NCI-H2196 (cell line): Measurements from ENCODE around the gene ARPC1B.
"Not testable (repeated sequence)": the region's sequence is repeated elsewhere in the genome, so short reads cannot be mapped to it uniquely, and the experiment has no call there.

Experiments used
- DNase-seq: peaks from one replicate; lab custom pipeline; 2025; ENCODE audit not compliant: unreplicated experiment; lab: John Stamatoyannopoulos, UW

Gene ARPC1B

DNA sequence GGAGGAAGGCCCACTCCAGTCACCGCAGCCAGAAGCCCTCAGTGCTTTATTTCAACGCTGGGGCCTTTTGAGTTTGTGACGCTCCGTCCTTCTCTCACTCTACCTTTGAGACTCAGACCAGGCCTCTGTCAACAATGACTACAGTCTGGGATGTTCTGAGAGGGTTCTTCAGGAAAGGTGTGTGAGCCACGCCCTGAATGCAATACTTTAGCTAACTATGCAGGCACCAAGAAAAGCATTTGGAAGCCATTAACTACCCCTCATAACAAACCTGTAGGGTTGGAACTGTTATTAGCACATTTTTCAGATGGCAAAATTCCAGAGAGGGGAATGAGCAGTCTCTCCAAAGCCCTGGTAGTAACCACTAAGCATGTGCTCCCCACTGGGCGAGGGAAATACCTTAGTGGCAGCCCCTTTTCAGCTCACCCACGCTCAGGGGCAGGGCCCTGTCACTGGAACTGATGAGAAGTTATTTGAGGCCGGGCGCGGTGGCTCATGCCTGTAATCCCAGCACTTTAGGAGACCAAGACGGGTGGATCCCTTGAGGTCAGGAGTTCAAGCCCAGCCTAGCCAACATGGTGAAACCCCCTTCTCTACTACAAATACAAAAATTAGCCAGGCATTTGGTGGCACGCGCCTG lies 5.7 kb upstream of the ARPC1B start:
- DNase-seq = no peak

DNA sequence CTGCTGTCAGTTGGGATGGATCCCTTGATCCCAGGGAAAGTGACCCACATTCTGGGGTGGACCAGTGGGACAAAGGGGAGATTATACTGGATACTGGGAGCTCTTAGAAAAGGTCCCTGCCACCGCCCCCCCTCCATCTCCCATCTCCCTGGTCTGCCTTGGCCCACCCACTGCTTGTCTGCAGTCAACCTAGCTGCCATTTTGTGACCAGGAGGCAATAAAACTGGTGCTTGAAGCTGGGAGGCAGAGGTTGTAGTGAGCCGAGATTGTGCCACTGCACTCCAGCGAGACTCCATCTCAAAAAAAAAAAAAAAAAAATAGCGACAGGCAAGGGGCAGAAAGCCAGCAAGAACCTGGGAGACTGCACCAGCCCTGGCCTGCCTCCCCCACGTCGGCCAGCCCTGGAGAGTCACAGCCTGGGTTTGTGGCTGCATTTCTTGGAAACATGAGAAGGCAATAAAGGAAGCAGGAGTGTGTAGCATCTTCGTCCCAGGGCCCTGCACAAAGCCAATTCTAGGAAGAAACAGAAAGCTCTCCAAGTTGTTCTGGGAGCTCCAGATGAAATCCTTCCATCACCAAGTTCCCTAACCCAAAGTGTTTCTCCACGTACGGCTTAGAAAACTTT lies 4.7 kb upstream of the ARPC1B start:
- no peak for DNase-seq

DNA sequence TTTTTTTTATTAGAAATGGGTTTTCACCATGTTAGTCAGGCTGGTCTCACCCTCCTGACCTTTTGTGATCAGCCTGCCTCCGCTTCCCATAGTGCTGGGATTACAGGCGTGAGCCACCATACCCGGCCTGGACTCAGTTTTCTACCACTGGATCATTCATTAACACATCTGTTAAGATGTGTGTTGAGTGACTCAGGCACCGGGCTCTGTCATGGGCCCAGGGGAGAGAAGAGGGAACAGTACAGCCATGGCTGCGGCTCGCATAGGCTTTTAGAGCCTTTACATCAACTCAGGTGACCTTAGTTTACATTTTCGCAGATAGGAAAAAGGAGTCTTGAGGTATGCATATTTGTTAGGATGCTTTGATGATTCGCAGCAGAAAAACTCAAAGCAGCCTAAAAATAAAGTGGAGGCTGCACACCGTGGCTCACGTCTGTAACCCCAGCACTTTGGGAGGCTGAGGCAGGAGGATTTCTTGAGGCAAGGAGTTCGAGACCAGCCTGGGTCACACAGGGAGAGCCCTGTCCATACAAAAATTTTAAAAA lies 3.1 kb upstream of the ARPC1B start:
- no peak for DNase-seq

DNA sequence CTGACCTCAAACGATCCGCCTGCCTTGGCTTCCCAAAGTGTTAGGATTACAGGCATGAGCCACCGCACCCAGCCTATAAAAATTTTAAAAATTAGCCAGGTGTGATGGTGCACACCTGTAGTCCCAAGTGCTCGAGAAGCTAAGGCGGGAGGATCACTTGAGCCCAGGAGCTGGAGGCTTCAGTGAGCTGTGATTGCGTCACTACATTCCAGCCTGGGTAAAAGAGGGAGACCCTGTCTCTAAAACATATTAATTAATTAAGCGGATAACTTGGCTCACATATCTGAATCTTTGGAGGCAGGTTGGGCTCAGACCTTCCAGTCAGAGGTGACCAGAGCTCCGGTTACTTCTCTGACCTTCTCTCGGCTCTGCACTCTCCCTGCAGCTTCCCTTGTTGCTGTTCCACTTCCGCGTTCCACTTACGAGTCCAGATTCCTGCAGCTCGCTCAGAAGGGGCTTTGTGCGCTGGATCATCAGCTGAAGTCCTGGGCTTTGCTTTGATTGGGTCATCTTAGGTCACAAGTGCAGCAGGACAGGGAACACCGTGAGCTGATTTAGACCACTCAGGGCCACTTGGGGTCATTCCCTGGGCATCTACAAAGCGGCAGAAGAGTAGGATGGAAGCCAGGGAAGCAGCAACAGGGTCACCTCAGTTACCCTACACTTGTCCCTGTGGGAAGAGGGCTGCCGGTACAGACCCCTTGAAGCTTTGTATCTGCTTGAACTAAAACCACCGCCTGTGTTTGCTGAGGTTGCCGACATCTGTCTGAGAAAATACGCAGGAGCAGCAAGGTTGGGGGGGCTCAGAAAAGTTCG lies 2.0 kb upstream of the ARPC1B start:
- no peak for DNase-seq

DNA sequence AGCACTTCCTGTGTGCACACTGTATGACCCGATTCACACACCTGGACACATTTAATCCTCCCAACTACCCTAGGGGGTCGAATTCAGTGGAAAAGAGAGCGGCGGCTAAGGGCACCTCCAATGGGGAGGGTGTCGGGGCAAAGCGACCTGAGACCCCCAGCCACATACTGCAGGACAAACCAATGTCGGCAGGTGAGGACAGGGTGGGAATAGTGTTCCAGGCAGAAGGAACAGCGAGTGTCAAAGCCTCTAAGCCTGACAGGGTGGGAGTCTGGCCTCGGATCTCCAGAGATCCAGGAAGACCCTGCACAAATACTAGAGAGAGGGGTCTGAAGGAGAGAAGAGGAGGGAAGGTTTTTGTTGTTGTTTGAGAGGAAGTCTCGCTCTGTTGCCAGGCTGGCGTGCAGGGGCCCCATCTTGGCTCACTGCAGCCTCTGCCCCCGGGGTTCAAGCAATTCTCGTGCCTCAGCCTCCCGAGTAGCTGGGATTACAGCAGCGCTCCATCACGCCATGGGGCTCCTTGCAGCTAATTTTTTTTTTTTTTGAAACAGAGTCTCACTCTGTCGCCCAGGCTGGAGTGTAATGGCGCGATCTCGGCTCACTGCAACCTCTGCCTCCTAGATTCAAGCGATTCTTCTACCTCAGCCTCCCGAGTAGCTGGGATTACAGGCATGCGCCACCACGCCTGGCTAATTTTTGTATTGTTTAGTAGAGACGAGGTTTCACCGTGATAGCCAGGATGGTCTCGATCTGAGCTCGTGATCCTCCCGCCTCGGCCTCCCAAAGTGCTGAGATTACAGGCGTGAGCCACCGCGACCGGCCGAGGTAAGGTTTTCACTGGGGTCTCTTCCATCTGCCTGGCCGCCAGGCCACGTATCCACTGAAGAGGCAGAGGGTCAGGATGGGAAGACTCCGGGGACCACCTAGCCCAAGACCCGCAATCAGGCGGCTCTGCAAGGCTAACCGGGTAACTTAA lies 1.2 kb upstream of the ARPC1B start:
- DNase-seq = no peak

DNA sequence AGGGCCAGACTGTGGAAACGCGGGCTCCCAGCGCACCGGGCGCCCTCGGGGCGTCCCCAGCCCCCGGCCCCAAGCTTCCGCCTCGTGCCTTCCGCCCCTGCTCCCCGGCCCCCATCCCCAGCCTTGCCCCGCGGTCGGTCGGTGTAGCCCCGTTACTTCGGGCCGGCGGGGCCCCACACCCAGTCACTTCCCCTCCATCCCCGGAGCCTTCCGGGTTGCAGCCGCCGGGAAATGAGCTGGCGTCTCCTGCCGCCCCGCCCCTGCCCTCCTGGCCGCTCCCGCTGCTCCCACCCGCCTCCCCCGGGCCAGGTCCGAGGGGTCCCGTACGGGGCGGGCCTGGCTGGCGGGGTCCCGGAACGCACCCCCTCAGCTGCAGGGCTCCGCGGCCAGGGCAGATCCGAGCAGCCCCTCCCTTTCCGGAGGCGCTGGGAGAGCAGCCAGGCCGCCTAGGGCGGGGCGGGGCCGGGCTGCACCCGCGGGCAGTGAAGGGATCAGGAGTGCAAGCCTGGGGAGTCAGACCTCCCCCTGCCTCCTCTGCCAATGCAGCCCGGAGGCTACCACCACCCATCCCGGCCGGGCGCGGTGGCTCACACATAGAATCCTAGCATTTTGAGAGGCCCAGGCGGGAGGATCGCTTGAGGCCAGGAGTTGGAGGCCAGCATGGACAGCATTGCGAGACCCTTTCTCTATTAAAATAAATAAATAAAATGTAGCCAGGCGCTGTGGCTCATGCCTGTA lies 709 bp downstream of the ARPC1B start:
- DNase-seq = peak; percentile 75

DNA sequence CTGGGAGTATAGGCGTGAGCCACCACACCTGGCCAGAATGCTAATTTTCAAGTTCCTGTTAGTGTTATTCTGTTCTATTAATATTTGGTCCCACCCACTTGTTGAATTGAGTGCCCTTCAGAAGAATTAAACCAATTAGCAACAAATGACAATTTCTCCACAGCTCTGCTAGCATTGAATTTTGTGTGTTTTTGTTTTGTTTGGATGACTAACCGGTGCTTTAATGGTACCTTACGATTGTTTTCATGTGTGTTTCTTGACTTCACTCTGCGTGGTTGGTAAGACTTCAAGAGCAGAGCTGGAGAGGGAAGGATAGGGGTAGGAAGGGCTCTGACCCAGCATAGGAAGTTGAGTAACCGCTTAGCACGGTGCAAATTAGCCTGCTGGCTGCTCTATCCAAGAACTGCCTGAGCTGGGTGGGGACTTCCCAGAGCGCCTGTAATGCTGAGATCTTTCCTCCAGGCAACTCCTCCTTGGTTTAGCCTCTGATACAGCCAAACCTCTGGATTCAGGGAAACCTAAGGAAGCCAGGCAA lies 4.6 kb downstream of the ARPC1B start:
- no peak for DNase-seq

DNA sequence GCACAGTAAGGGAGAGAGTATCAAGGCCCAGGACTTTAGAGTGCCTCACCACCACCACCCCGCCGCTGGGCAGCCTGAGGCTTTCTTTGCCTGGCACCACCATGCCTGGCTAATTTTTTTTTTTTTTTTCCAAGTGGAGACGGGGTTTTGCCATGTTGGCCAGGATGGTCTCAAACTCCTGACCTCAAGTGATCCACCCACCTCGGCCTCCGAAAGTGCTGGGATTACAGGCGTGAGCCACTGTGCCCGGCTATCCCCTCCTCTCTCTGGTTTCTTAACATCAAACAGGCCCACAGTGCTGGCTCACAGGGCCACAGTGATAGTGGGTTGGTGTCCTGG lies 5.1 kb downstream of the ARPC1B start:
- DNase-seq = not testable (repeated sequence)

DNA sequence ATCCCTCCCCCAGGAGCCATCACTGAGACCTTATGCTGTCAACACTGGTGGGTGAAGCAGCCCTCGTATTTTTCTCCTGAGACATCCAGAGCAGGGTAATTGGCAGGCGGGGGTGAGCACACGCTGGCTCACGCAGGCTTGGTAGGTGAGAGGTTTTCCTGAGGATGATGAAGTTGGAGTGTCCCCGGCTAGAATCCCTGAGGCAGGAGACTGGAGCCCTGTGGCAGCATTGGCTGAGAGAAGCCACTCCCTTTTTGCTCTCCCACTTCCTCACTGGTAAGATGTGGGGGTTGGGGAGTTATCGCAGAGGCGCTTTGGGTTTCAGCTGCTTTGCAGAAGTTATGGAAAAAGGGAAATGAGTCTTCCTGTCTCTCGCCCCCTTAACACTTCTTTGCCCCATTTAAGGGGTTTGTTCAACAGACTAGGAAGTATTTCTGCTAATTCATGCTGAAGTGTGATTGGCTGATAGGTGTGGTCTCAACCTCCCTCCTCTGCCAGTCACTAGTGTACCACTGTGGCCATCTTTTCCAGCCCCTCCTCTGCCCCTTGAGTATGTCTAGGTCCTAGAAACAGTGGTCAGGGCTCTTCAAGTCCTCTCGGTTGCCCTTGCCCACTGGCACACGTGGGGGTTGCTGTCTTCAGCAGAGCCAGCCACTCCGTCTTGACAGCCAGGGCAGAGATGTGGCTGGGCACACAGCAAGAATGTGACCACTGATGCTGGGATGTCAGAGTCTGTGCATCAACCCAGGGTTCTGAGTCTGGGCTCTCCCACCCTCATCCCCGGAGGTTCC lies 5.7 kb downstream of the ARPC1B start:
- no peak for DNase-seq

DNA sequence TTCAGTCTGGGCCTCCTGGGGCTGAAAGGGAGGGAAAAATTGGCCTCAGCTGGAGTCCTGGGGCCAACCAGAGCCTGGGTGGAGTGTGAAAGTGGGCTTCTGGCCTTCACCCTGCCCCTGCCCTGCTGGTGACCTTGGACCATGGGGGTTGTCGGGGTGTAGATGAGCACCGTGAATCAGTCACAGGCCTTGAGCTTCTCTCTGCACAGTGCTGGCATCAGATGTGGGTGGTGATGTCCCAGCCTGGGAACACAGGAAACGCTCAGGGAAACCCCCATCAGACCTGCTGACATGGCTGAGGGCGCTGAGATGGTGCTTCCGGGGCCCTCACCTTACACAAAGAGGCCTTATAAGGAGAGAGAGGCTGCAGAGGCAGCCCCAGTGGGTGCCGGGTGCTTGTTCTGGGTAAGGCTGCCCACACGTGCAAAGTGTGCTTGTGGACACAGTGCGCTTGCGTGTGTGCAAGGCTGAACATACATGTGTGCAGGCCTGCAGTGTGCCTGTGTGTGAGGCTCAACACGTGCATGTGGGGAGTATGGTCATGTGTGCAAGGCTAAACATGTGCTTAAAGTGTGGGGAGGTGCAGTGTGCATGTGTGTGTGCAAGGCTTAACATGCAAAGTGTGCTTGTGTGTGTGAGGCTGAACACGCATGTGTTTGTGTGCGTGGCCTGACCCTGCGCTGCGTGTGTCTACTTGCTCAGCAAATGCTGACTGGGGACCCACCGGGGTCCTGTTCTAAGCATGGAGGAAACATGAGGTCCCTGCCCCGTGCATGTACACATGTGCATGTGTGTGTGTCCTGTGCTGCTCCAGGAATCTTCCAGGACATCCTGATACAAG lies 6.5 kb downstream of the ARPC1B start:
- DNase-seq = no peak

DNA sequence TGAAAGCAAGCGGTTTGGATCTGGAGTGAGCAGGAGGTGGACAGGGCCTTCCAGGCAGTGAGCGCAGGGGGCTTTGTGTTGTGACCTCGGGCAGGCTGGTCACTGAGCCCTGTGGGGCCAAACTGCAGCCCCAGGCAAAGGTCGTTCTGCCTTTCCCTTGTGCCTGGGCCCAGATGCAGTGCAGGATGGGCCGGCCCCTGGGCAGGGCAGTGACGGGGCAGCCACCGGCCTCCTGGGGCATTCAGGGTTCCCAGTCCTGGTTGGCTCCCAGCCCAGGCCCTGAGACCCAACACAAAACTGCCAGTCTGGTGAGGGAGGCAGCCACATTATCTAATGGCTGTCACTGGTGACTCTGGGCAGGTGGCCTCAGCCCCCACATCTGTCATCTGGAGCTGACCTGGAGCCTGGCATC lies 7.1 kb downstream of the ARPC1B start:
- DNase-seq = no peak

DNA sequence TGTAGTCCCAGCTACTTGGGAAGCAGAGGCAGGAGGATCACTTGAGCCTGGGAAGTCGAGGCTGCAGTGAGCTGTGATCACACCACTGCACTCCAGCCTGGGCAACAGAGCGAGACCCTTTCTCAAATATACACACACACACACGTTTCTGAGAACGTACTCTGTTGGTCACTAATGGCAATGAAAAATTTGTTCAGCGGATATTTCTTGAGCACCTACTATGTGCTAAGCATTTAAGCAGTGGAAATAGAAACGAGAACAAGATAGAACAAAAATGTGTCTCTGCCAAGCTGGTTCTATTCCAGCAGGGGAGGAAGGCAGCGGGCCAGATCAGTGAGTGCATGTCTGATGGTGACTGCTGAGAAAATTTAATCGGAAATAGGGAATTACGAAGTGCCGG lies 8.7 kb downstream of the ARPC1B start:
- DNase-seq = no peak

DNA sequence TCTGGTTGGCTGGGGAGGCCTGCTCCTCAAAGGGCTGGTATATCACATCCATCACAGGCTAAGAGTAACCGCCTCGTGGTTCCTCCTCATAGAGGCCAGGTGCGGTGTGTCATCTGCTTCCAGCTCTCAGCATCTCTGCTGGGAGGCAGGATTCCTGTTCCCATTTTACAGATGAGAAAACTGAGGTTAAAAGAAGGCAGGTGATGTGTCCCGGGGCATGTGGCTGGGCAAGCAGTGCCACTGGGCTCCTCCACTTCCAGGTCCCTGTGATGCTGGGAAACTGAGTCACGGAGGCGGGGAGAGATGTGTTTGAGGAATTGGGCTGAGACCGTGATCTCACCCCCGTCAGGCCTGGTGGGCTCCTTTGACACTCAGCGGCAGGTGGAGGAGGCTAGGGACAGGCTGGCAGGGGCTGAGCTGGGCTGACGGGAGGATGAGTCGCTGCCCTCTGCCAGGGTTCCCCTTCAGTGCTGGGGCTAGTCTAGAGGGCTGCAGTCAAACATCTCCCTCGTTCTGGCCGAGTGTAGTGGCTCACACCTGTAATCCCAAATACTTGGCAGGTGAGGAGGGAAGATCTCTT lies 9.4 kb downstream of the ARPC1B start:
- no peak for DNase-seq

DNA sequence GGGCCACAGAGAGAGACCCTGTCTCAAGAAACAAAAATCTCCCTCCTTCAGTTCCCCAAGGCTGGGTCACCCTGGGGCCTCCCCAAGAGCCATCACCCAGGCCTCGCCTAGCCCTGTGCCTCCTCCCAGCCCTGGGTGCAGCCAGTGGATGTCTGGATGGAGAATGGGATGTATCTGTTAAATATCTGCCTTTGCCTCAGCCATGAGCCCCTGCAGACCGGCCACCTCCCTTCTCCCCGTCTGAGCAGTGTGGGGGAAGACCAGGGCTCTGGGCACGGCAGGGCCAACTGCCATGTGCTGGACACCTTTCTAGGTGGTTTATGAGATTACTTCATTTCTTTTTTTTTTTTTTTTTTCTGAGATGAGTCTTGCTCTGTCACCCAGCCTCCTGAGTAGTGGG lies 10.0 kb downstream of the ARPC1B start:
- DNase-seq = no peak

DNA sequence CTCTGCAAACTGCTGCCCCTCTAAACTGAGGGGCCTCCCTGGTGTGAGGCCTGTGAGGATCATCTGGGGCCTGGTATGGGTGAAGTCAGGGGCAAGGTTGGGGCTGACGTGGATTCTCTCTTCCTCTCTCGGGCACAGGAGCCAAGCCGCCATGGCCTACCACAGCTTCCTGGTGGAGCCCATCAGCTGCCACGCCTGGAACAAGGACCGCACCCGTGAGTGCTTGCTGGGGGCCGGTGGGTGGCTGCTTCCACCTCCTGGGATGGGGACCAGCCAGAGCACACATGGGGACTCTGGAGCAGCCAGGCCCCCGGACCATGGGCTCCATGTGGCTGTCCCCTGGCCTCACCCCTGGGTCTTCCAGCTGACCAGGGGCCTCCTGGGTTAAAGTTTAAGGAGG lies 11.0 kb downstream of the ARPC1B start:
- DNase-seq = no peak

DNA sequence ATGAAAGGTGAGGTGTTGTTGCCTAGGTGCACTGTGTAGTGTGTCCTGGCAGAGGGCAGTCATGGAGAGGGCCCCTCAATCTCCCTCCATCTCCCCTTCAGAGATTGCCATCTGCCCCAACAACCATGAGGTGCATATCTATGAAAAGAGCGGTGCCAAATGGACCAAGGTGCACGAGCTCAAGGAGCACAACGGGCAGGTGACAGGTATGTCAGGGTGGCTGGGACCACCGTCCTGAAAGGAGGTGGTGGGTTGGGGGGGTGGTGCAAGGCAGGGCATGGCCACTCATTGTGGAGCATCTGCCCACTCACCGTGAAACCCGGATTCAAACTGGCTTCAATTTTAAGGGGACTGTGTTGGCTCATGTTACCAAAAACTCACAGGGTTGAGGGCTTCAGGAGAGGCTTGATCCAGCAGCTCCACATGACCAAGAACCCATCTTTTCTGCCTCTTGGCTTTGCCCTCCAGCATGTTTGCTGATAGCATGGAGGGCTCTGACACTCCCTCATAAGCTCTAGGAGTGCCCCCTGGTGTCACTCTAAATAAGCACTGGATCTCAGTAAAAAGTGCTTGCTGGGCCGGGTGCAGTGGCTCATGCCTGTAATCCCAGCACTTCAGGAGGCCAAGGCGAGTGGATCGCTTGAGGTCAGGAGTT lies 12.2 kb downstream of the ARPC1B start:
- DNase-seq = no peak

DNA sequence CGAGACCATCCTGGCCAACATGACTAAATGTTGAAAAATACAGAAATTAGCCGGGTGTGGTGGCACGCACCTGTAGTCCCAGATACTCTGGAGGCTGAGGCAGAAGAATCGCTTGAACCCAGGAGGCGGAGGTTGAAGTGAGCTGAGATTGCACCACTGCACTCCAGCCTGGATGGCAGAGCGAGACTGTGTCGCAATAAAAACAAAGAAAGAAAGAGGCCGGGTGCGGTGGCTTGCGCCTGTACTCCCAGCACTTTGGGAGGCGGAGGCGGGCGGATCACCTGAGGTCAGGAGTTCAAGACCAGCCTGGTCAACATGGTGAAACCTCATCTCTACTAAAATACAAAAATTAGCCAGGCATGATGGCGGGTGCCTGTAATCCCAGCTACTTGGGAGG lies 12.7 kb downstream of the ARPC1B start:
- not testable (repeated sequence) for DNase-seq
